Measurements from ENCODE around the gene PLPPR1. TPM values are rescaled to one million over a fixed set of nuclear protein-coding genes. Genes with fewer than 3 reads are reported as not detected.
A peak's percentile ranks its signal among the peaks of the same experiment; 100 is the strongest.

PLPPR1 gene
- total and polyA plus RNA-seq, 2 donors (not counting 3 experiments of a cell fraction or from before 2014, with no cell fraction given), result 0.18 to 0.50 TPM

- H3K9me3 ChIP-seq (replicated peaks; ENCODE audit: control insufficient read depth, insufficient read depth, low read length), result no peaks in the 10 kb centered on the region
- dilution Hi-C loops (cut with MboI; ENCODE audit: extremely low pct_ligation_motif_present, low sequenced_read_pairs), result no loop called here
- no peaks in the 10 kb centered on the region for H3K36me3 ChIP-seq (ENCODE audit: control insufficient read depth in 2 of 2, extremely low read depth in 1 of 2, insufficient read depth in 2 of 2, low read length in 2 of 2)
- no peak for TF ChIP-seq JUN (IDR thresholded peaks at IDR 0.05; ENCODE audit: borderline replicate concordance, insufficient read depth, insufficient read length, low read depth)
- TF ChIP-seq POLR2A (IDR thresholded peaks at IDR 0.05; ENCODE audit: low read depth, low read length), result no peak
- no peak for TF ChIP-seq CTCF (IDR thresholded peaks at IDR 0.05; ENCODE audit: extremely low read depth in 1 of 2, insufficient read depth in 1 of 2, low read depth in 1 of 2, low read length in 2 of 2)
- TF ChIP-seq FOS (IDR thresholded peaks at IDR 0.05; ENCODE audit: borderline replicate concordance, insufficient read depth, low read length), result no peak
- TF ChIP-seq GATA2 (IDR thresholded peaks at IDR 0.05; ENCODE audit: insufficient read depth, insufficient read length, low read depth, low read length), result no peak
- no peak for TF ChIP-seq POLR2AphosphoS5 (IDR thresholded peaks at IDR 0.05; ENCODE audit: insufficient read depth, low read depth, low read length)
- no peak for TF ChIP-seq EZH2 (IDR thresholded peaks at IDR 0.05; ENCODE audit: borderline replicate concordance, low read depth, low read length, severe bottlenecking)
- TF ChIP-seq MAX (IDR thresholded peaks at IDR 0.05; ENCODE audit: insufficient read depth, insufficient read length), result no peak
- no peak overlapping the region for H3K4me3 ChIP-seq (replicated peaks in 1 of 3; ENCODE audit: insufficient read depth in 1 of 3, low read depth in 1 of 3, low read length in 3 of 3)
- no peaks in the 10 kb centered on the region for H3K4me1 ChIP-seq (ENCODE audit: control insufficient read depth, extremely low read depth, insufficient read depth, low read length)
- H3K9me1 ChIP-seq (replicated peaks; ENCODE audit: control insufficient read depth, extremely low read depth, insufficient read depth, low read length), result no peaks in the 10 kb centered on the region
- H3K27me3 ChIP-seq (ENCODE audit: control insufficient read depth in 2 of 2, insufficient read depth in 2 of 2, low read length in 2 of 2), result peaks cover 24 to 48% of the 10 kb centered on the region in 2 experiments
- H2AFZ ChIP-seq (ENCODE audit: low read depth, low read length), result no peak overlapping the region
- H4K20me1 ChIP-seq (replicated peaks; ENCODE audit: control insufficient read depth, extremely low read depth, insufficient read depth, low read length), result no peaks in the 10 kb centered on the region
- no peak overlapping the region for H3K9ac ChIP-seq (replicated peaks; ENCODE audit: extremely low read depth, insufficient read depth, low read length)
- no peaks in the 10 kb centered on the region for H3K79me2 ChIP-seq (ENCODE audit: control insufficient read depth, insufficient read depth, low read length)
- POLR2A ChIA-PET, result no interaction called here
- H3K27ac ChIP-seq (ENCODE audit: insufficient read depth, low read depth, low read length), result no peak overlapping the region
- BruUV-seq (replicated peaks), result no TSS peak
- DNase-seq (ENCODE audit: low read depth, low spot score), result peak; percentile 11
- FAIRE-seq, result no peak
- CTCF ChIA-PET, result interaction anchor here (1.0 to 2.2 kb wide), 4 partner anchors 12 to 312 kb away, joined by 3 to 10 read pairs (median 4); no protein-coding TSS in a partner anchor
- H3K4me2 ChIP-seq (ENCODE audit: insufficient read depth, low read length), result no peak overlapping the region
- intact Hi-C loops (cut with micrococcal nuclease), result no loop called here
Measured at GRCh38 chr9:101026824-101027223, 1.7 kb upstream of the PLPPR1 start.
